Measurements from ENCODE around the gene P2RY1.

The P2RY1 gene

DNA sequence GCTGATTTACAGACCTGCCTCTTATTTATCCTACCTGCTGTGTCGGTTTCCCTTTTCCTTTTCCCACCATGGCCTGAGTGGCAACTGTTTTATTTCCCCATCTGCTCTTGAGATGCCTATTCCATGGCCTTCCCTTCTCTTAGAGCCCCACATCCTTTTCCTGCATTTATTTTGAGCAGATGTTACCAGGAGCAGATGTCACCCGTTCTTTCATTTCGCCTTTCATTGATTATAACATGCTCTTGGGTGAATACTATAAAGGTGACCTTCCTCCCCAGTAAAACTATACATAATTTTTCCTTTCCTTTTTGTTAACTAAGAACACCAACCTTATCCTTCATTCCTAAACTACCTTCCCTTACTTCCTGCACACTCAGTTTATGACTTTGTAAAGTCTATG, 8.5 kb upstream of the P2RY1 start:
- in situ Hi-C loops (cut with HindIII; ENCODE audit: low sequenced_read_pairs): no loop called here
- no peak for DNase-seq (ENCODE audit: low read depth)
- TF ChIP-seq, protein P1, sequence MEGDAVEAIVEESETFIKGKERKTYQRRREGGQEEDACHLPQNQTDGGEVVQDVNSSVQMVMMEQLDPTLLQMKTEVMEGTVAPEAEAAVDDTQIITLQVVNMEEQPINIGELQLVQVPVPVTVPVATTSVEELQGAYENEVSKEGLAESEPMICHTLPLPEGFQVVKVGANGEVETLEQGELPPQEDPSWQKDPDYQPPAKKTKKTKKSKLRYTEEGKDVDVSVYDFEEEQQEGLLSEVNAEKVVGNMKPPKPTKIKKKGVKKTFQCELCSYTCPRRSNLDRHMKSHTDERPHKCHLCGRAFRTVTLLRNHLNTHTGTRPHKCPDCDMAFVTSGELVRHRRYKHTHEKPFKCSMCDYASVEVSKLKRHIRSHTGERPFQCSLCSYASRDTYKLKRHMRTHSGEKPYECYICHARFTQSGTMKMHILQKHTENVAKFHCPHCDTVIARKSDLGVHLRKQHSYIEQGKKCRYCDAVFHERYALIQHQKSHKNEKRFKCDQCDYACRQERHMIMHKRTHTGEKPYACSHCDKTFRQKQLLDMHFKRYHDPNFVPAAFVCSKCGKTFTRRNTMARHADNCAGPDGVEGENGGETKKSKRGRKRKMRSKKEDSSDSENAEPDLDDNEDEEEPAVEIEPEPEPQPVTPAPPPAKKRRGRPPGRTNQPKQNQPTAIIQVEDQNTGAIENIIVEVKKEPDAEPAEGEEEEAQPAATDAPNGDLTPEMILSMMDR (IDR thresholded peaks at IDR 0.05; ENCODE audit: low read depth, low read length, missing control alignments): no peak
- no peak overlapping the region for H3K4me3 ChIP-seq (ENCODE audit: low read depth, low read length)

DNA sequence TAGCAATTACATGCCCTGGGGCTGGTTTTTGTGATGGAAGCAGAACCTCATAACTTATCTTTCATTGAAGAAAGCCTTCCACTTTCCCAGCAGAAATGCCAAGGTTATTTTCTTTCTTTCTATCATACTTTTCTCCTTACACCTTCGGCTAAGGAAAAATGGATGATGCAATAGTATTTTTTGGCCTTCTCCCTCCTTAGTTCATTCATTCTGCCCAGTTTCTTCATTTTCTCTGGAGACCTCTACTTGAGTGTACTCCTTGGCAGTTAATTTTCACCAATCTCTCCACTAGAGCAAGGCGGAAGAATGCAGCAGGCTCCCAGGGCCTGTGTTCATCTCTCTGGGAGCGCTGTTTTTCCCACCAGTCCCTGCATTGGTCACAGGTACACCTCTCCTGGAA, 7.6 kb upstream of the P2RY1 start:
- in situ Hi-C loops (cut with HindIII; ENCODE audit: low sequenced_read_pairs): no loop called here
- TF ChIP-seq, protein P1 (IDR thresholded peaks at IDR 0.05; ENCODE audit: low read depth, low read length, missing control alignments): no peak
- H3K4me3 ChIP-seq (ENCODE audit: low read depth, low read length): no peak overlapping the region
- no peak for DNase-seq (ENCODE audit: low read depth)

DNA sequence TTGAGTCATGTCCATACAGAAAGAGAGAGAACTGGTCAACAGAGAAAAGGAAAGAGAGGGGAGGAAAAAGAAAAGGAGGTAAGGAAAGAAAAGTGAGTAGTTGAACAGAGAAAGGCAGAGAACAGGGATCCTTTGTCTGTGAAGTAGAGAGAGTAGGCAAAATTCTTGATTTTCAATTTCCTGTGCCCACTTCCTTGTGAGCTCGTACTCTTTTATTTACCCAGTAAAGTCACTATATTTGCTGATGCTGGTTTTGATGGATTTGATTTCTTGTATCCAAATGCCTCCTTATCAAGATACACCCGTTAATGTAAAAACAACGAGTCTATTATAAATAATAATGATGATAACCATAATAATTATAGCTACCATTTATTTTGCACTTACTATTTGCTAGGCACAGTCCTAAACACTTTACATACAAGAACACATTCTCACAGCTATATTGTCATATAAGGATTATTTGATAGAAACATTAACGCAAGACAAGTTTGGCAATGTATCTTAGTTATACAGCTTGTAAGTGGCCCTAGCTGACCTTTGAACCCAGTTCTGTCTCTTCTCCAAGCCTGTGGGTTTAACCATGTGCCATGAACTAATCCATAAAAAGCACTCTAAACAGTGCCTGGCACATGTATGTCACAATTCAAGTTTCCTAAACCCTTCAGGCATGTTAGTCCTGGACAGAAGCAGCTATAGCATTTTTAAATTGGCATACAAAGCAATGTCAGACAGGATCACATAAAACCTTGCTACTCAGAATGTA, 6.7 kb upstream of the P2RY1 start:
- TF ChIP-seq, protein P1 (IDR thresholded peaks at IDR 0.05; ENCODE audit: low read depth, low read length, missing control alignments): no peak
- no peak for DNase-seq (ENCODE audit: low read depth)
- in situ Hi-C loops (cut with HindIII; ENCODE audit: low sequenced_read_pairs): no loop called here
- H3K4me3 ChIP-seq (ENCODE audit: low read depth, low read length): no peak overlapping the region

DNA sequence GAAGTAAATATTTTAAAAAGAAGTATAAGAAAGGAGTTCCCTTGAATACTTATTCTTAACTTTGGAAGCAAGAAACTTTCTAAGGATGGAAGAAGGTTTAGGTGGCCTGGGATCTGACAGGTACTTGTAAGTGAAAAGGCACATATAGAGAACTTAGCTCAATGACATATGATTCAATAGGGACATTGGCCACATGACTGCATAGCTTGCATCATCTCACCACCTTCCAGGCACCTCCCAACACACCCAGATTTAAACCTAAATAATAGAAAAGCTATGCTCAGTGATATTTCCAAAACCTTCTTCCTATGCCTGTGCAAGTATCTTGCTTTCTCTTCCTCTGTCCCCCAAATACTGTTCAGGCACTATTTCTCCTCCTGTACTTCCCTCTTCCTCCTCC, 4.7 kb upstream of the P2RY1 start:
- TF ChIP-seq, protein P1 (IDR thresholded peaks at IDR 0.05; ENCODE audit: low read depth, low read length, missing control alignments): no peak
- DNase-seq (ENCODE audit: low read depth): no peak
- H3K4me3 ChIP-seq (ENCODE audit: low read depth, low read length): no peak overlapping the region
- in situ Hi-C loops (cut with HindIII; ENCODE audit: low sequenced_read_pairs): no loop called here

DNA sequence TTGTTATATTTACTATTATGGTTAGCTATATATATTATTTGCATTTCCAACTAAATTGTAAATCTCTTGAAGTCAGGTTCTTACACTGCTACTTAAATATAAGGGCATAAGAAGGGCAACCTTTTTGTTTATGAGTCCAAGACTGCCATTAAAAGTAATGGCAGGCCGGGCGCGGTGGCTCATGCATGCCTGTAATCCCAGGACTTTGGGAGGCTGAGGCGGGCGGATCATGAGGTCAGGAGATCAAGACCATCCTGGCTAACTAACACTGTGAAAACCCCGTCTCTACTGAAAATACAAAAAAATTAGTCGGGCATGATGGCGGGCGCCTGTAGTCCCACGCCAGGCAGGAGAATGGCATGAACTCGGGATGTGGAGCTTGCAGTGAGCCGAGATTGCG, 2.9 kb upstream of the P2RY1 start:
- no peak overlapping the region for H3K4me3 ChIP-seq (ENCODE audit: low read depth, low read length)
- TF ChIP-seq, protein P1 (IDR thresholded peaks at IDR 0.05; ENCODE audit: low read depth, low read length, missing control alignments): no peak
- in situ Hi-C loops (cut with HindIII; ENCODE audit: low sequenced_read_pairs): no loop called here
- DNase-seq (ENCODE audit: low read depth): no peak

DNA sequence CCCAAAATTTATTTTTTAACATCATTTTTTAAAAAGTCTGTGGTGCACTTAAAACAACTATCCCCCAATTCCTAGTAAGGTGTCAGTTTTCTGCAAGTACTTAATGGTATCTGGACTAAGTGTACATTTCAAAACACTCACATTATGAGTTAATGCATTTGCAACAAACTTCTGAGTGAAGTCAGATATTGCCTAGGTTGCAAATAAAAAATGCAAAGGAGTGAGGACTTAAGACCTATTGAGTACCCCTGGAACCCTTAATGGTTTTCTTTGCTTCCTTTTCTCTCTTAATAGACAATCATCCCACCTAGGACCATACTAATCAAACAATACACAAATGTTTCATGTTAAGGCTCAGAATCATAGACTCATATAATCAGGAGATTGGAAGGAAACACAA, 1.8 kb upstream of the P2RY1 start:
- TF ChIP-seq, protein P1 (IDR thresholded peaks at IDR 0.05; ENCODE audit: low read depth, low read length, missing control alignments): no peak
- no peak for DNase-seq (ENCODE audit: low read depth)
- in situ Hi-C loops (cut with HindIII; ENCODE audit: low sequenced_read_pairs): no loop called here
- H3K4me3 ChIP-seq (ENCODE audit: low read depth, low read length): no peak overlapping the region
